ENCODE data around the gene SAMD9L.

- no peak for TF ChIP-seq OSR1 (CRISPR knock-in tag; IDR thresholded peaks at IDR 0.05)
- TF ChIP-seq ZNF8 (CRISPR knock-in tag; IDR thresholded peaks at IDR 0.05) = no peak
- TF ChIP-seq, protein P1, sequence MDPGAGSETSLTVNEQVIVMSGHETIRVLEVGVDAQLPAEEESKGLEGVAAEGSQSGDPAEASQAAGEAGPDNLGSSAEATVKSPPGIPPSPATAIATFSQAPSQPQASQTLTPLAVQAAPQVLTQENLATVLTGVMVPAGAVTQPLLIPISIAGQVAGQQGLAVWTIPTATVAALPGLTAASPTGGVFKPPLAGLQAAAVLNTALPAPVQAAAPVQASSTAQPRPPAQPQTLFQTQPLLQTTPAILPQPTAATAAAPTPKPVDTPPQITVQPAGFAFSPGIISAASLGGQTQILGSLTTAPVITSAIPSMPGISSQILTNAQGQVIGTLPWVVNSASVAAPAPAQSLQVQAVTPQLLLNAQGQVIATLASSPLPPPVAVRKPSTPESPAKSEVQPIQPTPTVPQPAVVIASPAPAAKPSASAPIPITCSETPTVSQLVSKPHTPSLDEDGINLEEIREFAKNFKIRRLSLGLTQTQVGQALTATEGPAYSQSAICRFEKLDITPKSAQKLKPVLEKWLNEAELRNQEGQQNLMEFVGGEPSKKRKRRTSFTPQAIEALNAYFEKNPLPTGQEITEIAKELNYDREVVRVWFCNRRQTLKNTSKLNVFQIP (CRISPR knock-in tag; IDR thresholded peaks at IDR 0.05; ENCODE audit: borderline replicate concordance, low read depth) = no peak
- TF ChIP-seq CREB5 (CRISPR knock-in tag; IDR thresholded peaks at IDR 0.05; ENCODE audit: low read depth) = no peak
- no peak for TF ChIP-seq PATZ1 (CRISPR knock-in tag; IDR thresholded peaks at IDR 0.05; ENCODE audit: borderline replicate concordance)
- no peak for TF ChIP-seq ZNF565 (CRISPR knock-in tag; conservative IDR thresholded peaks at IDR 0.05; ENCODE audit: low read depth)
- TF ChIP-seq ZFP3 (CRISPR knock-in tag; IDR thresholded peaks at IDR 0.05) = no peak
- no peak for TF ChIP-seq ZFP30 (CRISPR knock-in tag; IDR thresholded peaks at IDR 0.05)
- no peak for TF ChIP-seq BACH2 (CRISPR knock-in tag; IDR thresholded peaks at IDR 0.05; ENCODE audit: borderline replicate concordance)
- no peak for TF ChIP-seq CSDC2 (CRISPR knock-in tag; IDR thresholded peaks at IDR 0.05)
- no peak for TF ChIP-seq CSRNP3 (CRISPR knock-in tag; IDR thresholded peaks at IDR 0.05)
- no peak for TF ChIP-seq PPARA (CRISPR knock-in tag; IDR thresholded peaks at IDR 0.05; ENCODE audit: borderline replicate concordance)
- no peak for TF ChIP-seq ZNF70 (CRISPR knock-in tag; IDR thresholded peaks at IDR 0.05)
Observed at GRCh38 chr7:93138576-93138975, 9.6 kb downstream of the SAMD9L start.
